Muscle layer of colon (tissue), 2 donors: ENCODE measurements around the gene ERBB2.

Experiments
- H3K27ac ChIP-seq: one replicate; pipeline ENCODE4 v1.7.0; 2013; ENCODE audit warnings: low read depth, mild to moderate bottlenecking, low read length, moderate library complexity
- H3K27me3 ChIP-seq, 2 donors: one replicate each; pipeline ENCODE4 v1.7.0; 2013; ENCODE audit warnings: low read length in 2 of 2, mild to moderate bottlenecking in 2 of 2; ENCODE audit not compliant: insufficient read depth in 2 of 2, control insufficient read depth in 1 of 2
- H3K36me3 ChIP-seq: one replicate; pipeline ENCODE4 v1.7.0; 2013; ENCODE audit warnings: mild to moderate bottlenecking, low read length; ENCODE audit not compliant: insufficient read depth
- H3K4me1 ChIP-seq: one replicate; pipeline ENCODE4 v1.7.0; 2013; ENCODE audit warnings: mild to moderate bottlenecking, low read length; ENCODE audit not compliant: insufficient read depth
- H3K4me3 ChIP-seq, 2 donors: one replicate each; pipeline ENCODE4 v1.7.0; 2013; ENCODE audit warnings: low read length in 2 of 2, low read depth in 1 of 2, mild to moderate bottlenecking in 1 of 2, moderate library complexity in 1 of 2
- H3K9ac ChIP-seq: one replicate; pipeline ENCODE4 v1.7.0; 2013; ENCODE audit warnings: low read length
- H3K9me3 ChIP-seq: one replicate; pipeline ENCODE4 v1.7.0; 2013; ENCODE audit warnings: mild to moderate bottlenecking, low read length
- donor health status: abdominal sarcoma.
- donor health status: Adenocarcinoma of cecum.

ERBB2 gene

GRCh38 chr17:39738568-39738901, 38.7 kb downstream of the ERBB2 start:
- peaks cover 24 to 74% of the 10 kb centered on the region in 2 donors for H3K27me3 ChIP-seq
- no peak overlapping the region for H3K4me3 ChIP-seq
- no peak overlapping the region for H3K9ac ChIP-seq
- no peaks in the 10 kb centered on the region for H3K36me3 ChIP-seq
- peaks cover 9% of the 10 kb centered on the region for H3K4me1 ChIP-seq
- H3K9me3 ChIP-seq, result no peaks in the 10 kb centered on the region
- no peak overlapping the region for H3K27ac ChIP-seq

GRCh38 chr17:39738983-39739884, 39.4 kb downstream of the ERBB2 start:
- Histone ChIP-seq H3K9me3 (no peaks in the 10 kb centered on the region), H3K4me1 (peaks cover 9% of the 10 kb centered on the region), H3K9ac (no peak overlapping the region), H3K27me3 (peaks cover 24 to 77% of the 10 kb centered on the region in 2 donors), H3K27ac (no peak overlapping the region), H3K4me3 (peak overlapping the region in 1 of 2 donors; percentile 32), H3K36me3 (no peaks in the 10 kb centered on the region)

GRCh38 chr17:39739885-39740356, 40.1 kb downstream of the ERBB2 start:
- H3K4me3 ChIP-seq, result peak overlapping the region in 1 of 2 donors; percentile 32
- no peak overlapping the region for H3K27ac ChIP-seq
- H3K9me3 ChIP-seq, result no peaks in the 10 kb centered on the region
- peaks cover 9% of the 10 kb centered on the region for H3K4me1 ChIP-seq
- no peak overlapping the region for H3K9ac ChIP-seq
- no peaks in the 10 kb centered on the region for H3K36me3 ChIP-seq
- H3K27me3 ChIP-seq, result peaks cover 24 to 77% of the 10 kb centered on the region in 2 donors

- no peaks in the 10 kb centered on the region for H3K9me3 ChIP-seq
- H3K36me3 ChIP-seq, result no peaks in the 10 kb centered on the region
- no peak overlapping the region for H3K9ac ChIP-seq
- peaks cover 24 to 76% of the 10 kb centered on the region in 2 donors for H3K27me3 ChIP-seq
- H3K27ac ChIP-seq, result no peak overlapping the region
- no peak overlapping the region for H3K4me3 ChIP-seq
- peaks cover 9% of the 10 kb centered on the region for H3K4me1 ChIP-seq
These were observed 40.7 kb downstream of the ERBB2 start for GRCh38 chr17:39740357-39741111.

- Histone ChIP-seq H3K27me3 (peaks cover 24 to 61% of the 10 kb centered on the region in 2 donors), H3K9ac (no peak overlapping the region), H3K4me3 (no peak overlapping the region), H3K27ac (no peak overlapping the region), H3K9me3 (no peaks in the 10 kb centered on the region), H3K36me3 (no peaks in the 10 kb centered on the region), H3K4me1 (peaks cover 9% of the 10 kb centered on the region)
These were observed 42.4 kb downstream of the ERBB2 start for GRCh38 chr17:39742126-39742855.

GRCh38 chr17:39742856-39743436, 43.1 kb downstream of the ERBB2 start:
- peaks cover 9% of the 10 kb centered on the region for H3K4me1 ChIP-seq
- H3K27me3 ChIP-seq, result peaks cover 24 to 54% of the 10 kb centered on the region in 2 donors
- no peak overlapping the region for H3K27ac ChIP-seq
- no peaks in the 10 kb centered on the region for H3K36me3 ChIP-seq
- no peaks in the 10 kb centered on the region for H3K9me3 ChIP-seq
- H3K9ac ChIP-seq, result no peak overlapping the region
- H3K4me3 ChIP-seq, result no peak overlapping the region

GRCh38 chr17:39744075-39744835, 44.4 kb downstream of the ERBB2 start:
- H3K27me3 ChIP-seq, result peaks cover 21 to 43% of the 10 kb centered on the region in 2 donors
- no peak overlapping the region for H3K9ac ChIP-seq
- no peak overlapping the region for H3K4me3 ChIP-seq
- no peak overlapping the region for H3K27ac ChIP-seq
- H3K9me3 ChIP-seq, result no peaks in the 10 kb centered on the region
- no peaks in the 10 kb centered on the region for H3K36me3 ChIP-seq
- H3K4me1 ChIP-seq, result peaks cover 7% of the 10 kb centered on the region

GRCh38 chr17:39744836-39745215, 45.0 kb downstream of the ERBB2 start:
- Histone ChIP-seq H3K4me3 (no peak overlapping the region), H3K9me3 (no peaks in the 10 kb centered on the region), H3K36me3 (no peaks in the 10 kb centered on the region), H3K9ac (no peak overlapping the region), H3K4me1 (peaks cover 1% of the 10 kb centered on the region), H3K27ac (no peak overlapping the region), H3K27me3 (peaks cover 16 to 37% of the 10 kb centered on the region in 2 donors)

GRCh38 chr17:39745335-39746144, 45.7 kb downstream of the ERBB2 start:
- Histone ChIP-seq H3K36me3 (no peaks in the 10 kb centered on the region), H3K9me3 (no peaks in the 10 kb centered on the region), H3K9ac (no peak overlapping the region), H3K27ac (no peak overlapping the region), H3K4me3 (no peak overlapping the region), H3K27me3 (peaks cover 8 to 30% of the 10 kb centered on the region in 2 donors), H3K4me1 (peaks cover 4% of the 10 kb centered on the region)

- H3K9ac ChIP-seq, result no peak overlapping the region
- H3K27me3 ChIP-seq, result peaks cover 3 to 24% of the 10 kb centered on the region in 2 donors
- H3K9me3 ChIP-seq, result no peaks in the 10 kb centered on the region
- peaks cover 4% of the 10 kb centered on the region for H3K4me1 ChIP-seq
- no peaks in the 10 kb centered on the region for H3K36me3 ChIP-seq
- no peak overlapping the region for H3K27ac ChIP-seq
- no peak overlapping the region for H3K4me3 ChIP-seq
These were observed 46.2 kb downstream of the ERBB2 start for GRCh38 chr17:39746145-39746461.
